Glomerular visceral epithelial cell (primary cell): ENCODE data around the gene TRIM67.
"Not testable (repeated sequence)": the region's sequence is repeated elsewhere in the genome, so short reads cannot be mapped to it uniquely, and the experiment has no call there.

Experiments
- DNase-seq: peaks from one replicate; pipeline ENCODE4 v3.0.0-alpha.2; 2016; ENCODE audit errors: extremely low spot score

The TRIM67 gene

GRCh38 chr1:231158141-231158540 is 3.7 kb upstream of the TRIM67 start:
- DNase-seq = not testable (repeated sequence)

- no peak for DNase-seq
These were observed 2.5 kb upstream of the TRIM67 start for GRCh38 chr1:231159202-231159962.

GRCh38 chr1:231159963-231160761 is 1.7 kb upstream of the TRIM67 start:
- DNase-seq = no peak

GRCh38 chr1:231160895-231161666 is 777 bp upstream of the TRIM67 start:
- no peak for DNase-seq

- DNase-seq = peak; percentile 72
These were observed 575 bp downstream of the TRIM67 start for GRCh38 chr1:231162297-231162969.

GRCh38 chr1:231162970-231163829 is 1.3 kb downstream of the TRIM67 start:
- DNase-seq = no peak

GRCh38 chr1:231163830-231164427 is 2.1 kb downstream of the TRIM67 start:
- no peak for DNase-seq

GRCh38 chr1:231165371-231165770 is 3.5 kb downstream of the TRIM67 start:
- DNase-seq = no peak

- DNase-seq = no peak
These were observed 4.5 kb downstream of the TRIM67 start for GRCh38 chr1:231166398-231166797.

- no peak for DNase-seq
These were observed 9.0 kb downstream of the TRIM67 start for GRCh38 chr1:231170875-231171274.

GRCh38 chr1:231171623-231172197 is 9.9 kb downstream of the TRIM67 start:
- no peak for DNase-seq

- DNase-seq = no peak
These were observed 10.6 kb downstream of the TRIM67 start for GRCh38 chr1:231172411-231172810.

GRCh38 chr1:231176421-231176820 is 14.6 kb downstream of the TRIM67 start:
- DNase-seq = no peak

GRCh38 chr1:231177226-231177625 is 15.4 kb downstream of the TRIM67 start:
- no peak for DNase-seq

GRCh38 chr1:231177936-231178335 is 16.1 kb downstream of the TRIM67 start:
- no peak for DNase-seq

GRCh38 chr1:231178970-231179369 is 17.1 kb downstream of the TRIM67 start:
- DNase-seq = no peak

- DNase-seq = no peak
These were observed 18.2 kb downstream of the TRIM67 start for GRCh38 chr1:231180034-231180433.

GRCh38 chr1:231181271-231181670 is 19.4 kb downstream of the TRIM67 start:
- DNase-seq = no peak

GRCh38 chr1:231182317-231182716 is 20.5 kb downstream of the TRIM67 start:
- DNase-seq = no peak
